ENCODE results near the gene CTIF. TPM values are rescaled to one million over a fixed set of nuclear protein-coding genes. Genes with fewer than 3 reads are reported as not detected.

Gene CTIF
- total RNA-seq, 1 donor from 2014 or later: 54.8 TPM

- peaks cover 69% of the 10 kb centered on the region for H3K4me1 ChIP-seq
- DNase-seq: peak; percentile 34
Measured at GRCh38 chr18:48786455-48787202, 247.8 kb downstream of the CTIF start.

GRCh38 chr18:48787203-48788151, 248.6 kb downstream of the CTIF start:
- intact Hi-C loops (cut with DNase I): no loop called here
- no peak for TF ChIP-seq CTCF (IDR thresholded peaks at IDR 0.05)
- Histone ChIP-seq H3K27ac (no peak overlapping the region), H3K4me1 (peaks cover 61% of the 10 kb centered on the region), H3K27me3 (ENCODE audit: low read depth) (no peaks in the 10 kb centered on the region), H3K36me3 (no peaks in the 10 kb centered on the region), H3K4me3 (no peak overlapping the region), H3K9me3 (no peaks in the 10 kb centered on the region)
- ATAC-seq: no peak
- peak; percentile 25 for DNase-seq

More at GRCh38 chr18:48786455-48787202, 247.8 kb downstream of the CTIF start:
- H3K4me3 ChIP-seq: no peak overlapping the region
- H3K27me3 ChIP-seq (ENCODE audit: low read depth): no peaks in the 10 kb centered on the region
- H3K9me3 ChIP-seq: no peaks in the 10 kb centered on the region
- no peak for ATAC-seq
- no peaks in the 10 kb centered on the region for H3K36me3 ChIP-seq
- no peak overlapping the region for H3K27ac ChIP-seq
- no peak for TF ChIP-seq CTCF (IDR thresholded peaks at IDR 0.05)
- intact Hi-C loops (cut with DNase I): no loop called here

- Histone ChIP-seq H3K27me3 (ENCODE audit: low read depth) (no peaks in the 10 kb centered on the region), H3K9me3 (no peaks in the 10 kb centered on the region), H3K27ac (no peak overlapping the region), H3K36me3 (no peaks in the 10 kb centered on the region), H3K4me1 (peaks cover 52% of the 10 kb centered on the region), H3K4me3 (no peak overlapping the region)
- peak; percentile 11 for DNase-seq
- no peak for ATAC-seq
- TF ChIP-seq CTCF (IDR thresholded peaks at IDR 0.05): no peak
- intact Hi-C loops (cut with DNase I): no loop called here
Measured at GRCh38 chr18:48788373-48788772, 249.5 kb downstream of the CTIF start.

GRCh38 chr18:48789259-48789812, 250.5 kb downstream of the CTIF start:
- ATAC-seq: no peak
- intact Hi-C loops (cut with DNase I): no loop called here
- H3K4me3 ChIP-seq: no peak overlapping the region
- TF ChIP-seq CTCF (IDR thresholded peaks at IDR 0.05): no peak
- peak overlapping the region; percentile 81 for H3K27ac ChIP-seq
- no peaks in the 10 kb centered on the region for H3K27me3 ChIP-seq (ENCODE audit: low read depth)
- H3K9me3 ChIP-seq: no peaks in the 10 kb centered on the region
- H3K4me1 ChIP-seq: peaks cover 44% of the 10 kb centered on the region
- H3K36me3 ChIP-seq: no peaks in the 10 kb centered on the region
- DNase-seq: no peak

- TF ChIP-seq CTCF (IDR thresholded peaks at IDR 0.05): no peak
- H3K36me3 ChIP-seq: no peaks in the 10 kb centered on the region
- peaks cover 38% of the 10 kb centered on the region for H3K4me1 ChIP-seq
- peak overlapping the region; percentile 81 for H3K27ac ChIP-seq
- no peaks in the 10 kb centered on the region for H3K27me3 ChIP-seq (ENCODE audit: low read depth)
- DNase-seq (peak; percentile 92), ATAC-seq (peak; percentile 89 to 94)
- no peaks in the 10 kb centered on the region for H3K9me3 ChIP-seq
- H3K4me3 ChIP-seq: no peak overlapping the region
- intact Hi-C loops (cut with DNase I): no loop called here
Measured at GRCh38 chr18:48790226-48790863, 251.5 kb downstream of the CTIF start.
